ENCODE measurements around the gene ANKRA2. TPM values are rescaled to one million over a fixed set of nuclear protein-coding genes. Genes with fewer than 3 reads are reported as not detected.

Gene ANKRA2
- total and polyA plus RNA-seq, 9 of the 15 experiments (the other 6 are each of a cell fraction or from before 2014, with no cell fraction given) = 7.9 to 28.7 (median 12.8) TPM

DNA sequence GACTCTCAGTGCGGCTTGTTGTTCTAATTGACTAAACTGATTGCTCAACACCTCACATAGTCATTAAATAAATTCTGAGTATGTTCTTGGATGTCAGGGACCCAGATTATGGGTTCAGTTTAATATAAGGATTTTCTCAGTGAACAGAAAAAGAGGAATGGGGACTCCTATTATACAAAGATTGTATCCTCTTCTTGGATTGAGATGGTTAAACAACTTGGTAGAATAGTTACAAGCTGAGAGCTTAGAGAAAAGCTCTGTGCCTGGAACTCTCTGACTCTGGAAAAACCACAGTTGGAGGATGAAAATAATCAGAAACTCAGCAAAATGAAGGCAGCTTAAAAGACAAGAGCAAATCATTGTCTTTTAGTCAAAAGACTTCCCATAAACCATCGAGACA is 30.5 kb downstream of the ANKRA2 start:
- ATAC-seq (no peak), DNase-seq (ENCODE audit: extremely low read depth in 1 of 4, low spot score in 3 of 4) (no peak), FAIRE-seq (no peak)
- Histone ChIP-seq H2AFZ (ENCODE audit: low read depth, low read length) (no peak overlapping the region), H3K4me3 (no peak overlapping the region), H3K4me1 (replicated peaks in 1 of 2; ENCODE audit: control insufficient read depth in 2 of 2, insufficient read depth in 2 of 2, low read length in 2 of 2) (no peaks in the 10 kb centered on the region; a peak in 1 of 5 replicates), H3K9me3 (replicated peaks; ENCODE audit: control insufficient read depth, insufficient read depth, low read depth, low read length) (no peaks in the 10 kb centered on the region), H4K20me1 (replicated peaks; ENCODE audit: control insufficient read depth, insufficient read depth, low read length) (no peaks in the 10 kb centered on the region), H3K9ac (ENCODE audit: insufficient read depth in 1 of 2, low read depth in 2 of 2, low read length in 2 of 2) (no peak overlapping the region), H3K27me3 (ENCODE audit: control insufficient read depth in 2 of 2, insufficient read depth in 2 of 2, low read length in 2 of 2) (peaks cover 12 to 17% of the 10 kb centered on the region in 2 experiments; a peak in 4 of 5 replicates), H3K4me2 (ENCODE audit: insufficient read depth, low read length) (no peak overlapping the region), H3K9me1 (ENCODE audit: control insufficient read depth, insufficient read depth, low read length) (no peaks in the 10 kb centered on the region), H3K36me3 (ENCODE audit: control insufficient read depth, insufficient read depth, low read length) (no peaks in the 10 kb centered on the region), H3K27ac (ENCODE audit: extremely low read depth, low read depth, low read length) (no peak overlapping the region), H3K79me2 (ENCODE audit: control insufficient read depth, insufficient read depth, low read length) (no peaks in the 10 kb centered on the region)
- ChIA-PET CTCF (ENCODE audit: low intra/inter-chr PET ratio) (interaction anchor here (0.8 kb wide), 1 partner anchor 15 kb away, joined by 4 read pairs; no protein-coding TSS in a partner anchor), POLR2A (interaction anchor here (0.7 kb wide), 1 partner anchor 170 kb away, joined by 3 read pairs; no protein-coding TSS in a partner anchor)
- intact Hi-C loops (cut with micrococcal nuclease) (no loop called here), in situ Hi-C loops (cut with MboI) (no loop called here)
- 7% methylated on average over 2 of the region's 2 CpGs for WGBS (ENCODE audit: insufficient coverage, low coverage, missing lambda C conversion rate)
- no TSS peak for BruUV-seq (replicated peaks)
- TF ChIP-seq L3MBTL2 (IDR thresholded peaks at IDR 0.05) = no peak
- TF ChIP-seq, protein P1, sequence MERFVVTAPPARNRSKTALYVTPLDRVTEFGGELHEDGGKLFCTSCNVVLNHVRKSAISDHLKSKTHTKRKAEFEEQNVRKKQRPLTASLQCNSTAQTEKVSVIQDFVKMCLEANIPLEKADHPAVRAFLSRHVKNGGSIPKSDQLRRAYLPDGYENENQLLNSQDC (CRISPR knock-in tag; IDR thresholded peaks at IDR 0.05) = no peak

DNA sequence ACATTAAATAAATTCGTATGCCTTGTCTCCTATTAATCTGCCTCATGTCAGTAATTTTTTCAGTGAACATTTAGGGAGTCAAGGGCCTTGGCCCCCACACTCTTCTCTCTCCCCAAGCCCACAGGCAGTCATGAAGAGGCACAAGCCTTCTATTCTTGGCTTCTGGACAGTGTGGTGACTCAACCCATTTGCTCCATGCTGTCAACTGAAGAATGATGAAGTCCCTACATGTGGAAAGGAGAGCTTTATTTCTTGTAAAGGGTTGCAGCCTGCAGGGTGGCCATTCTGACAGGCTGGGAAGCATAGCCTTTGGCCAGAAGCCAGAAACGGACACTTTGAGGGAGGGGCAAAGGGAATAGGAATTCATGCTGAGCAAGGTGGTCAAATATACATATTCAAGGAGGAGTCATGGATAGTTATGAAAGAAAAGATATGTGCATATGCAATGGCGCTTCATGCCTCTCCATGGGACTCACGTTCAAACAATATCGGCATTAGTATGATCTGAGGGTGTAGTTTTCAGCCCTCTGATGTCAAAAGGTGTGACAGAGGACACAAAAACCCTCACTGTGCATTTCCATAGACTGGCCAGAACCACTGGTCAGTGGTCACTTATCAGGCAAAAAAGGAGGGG is 31.3 kb downstream of the ANKRA2 start:
- ChIA-PET POLR2A (no interaction called here), CTCF (ENCODE audit: low intra/inter-chr PET ratio) (no interaction called here)
- in situ Hi-C loops (cut with MboI) (no loop called here), intact Hi-C loops (cut with micrococcal nuclease) (no loop called here)
- no TSS peak for BruUV-seq (replicated peaks)
- Histone ChIP-seq H3K79me2 (ENCODE audit: control insufficient read depth, insufficient read depth, low read length) (no peaks in the 10 kb centered on the region), H3K4me3 (no peak overlapping the region), H3K27me3 (ENCODE audit: control insufficient read depth in 2 of 2, insufficient read depth in 2 of 2, low read length in 2 of 2) (peaks cover 15 to 17% of the 10 kb centered on the region in 2 experiments; a peak in 4 of 5 replicates), H3K9ac (ENCODE audit: insufficient read depth in 1 of 2, low read depth in 2 of 2, low read length in 2 of 2) (no peak overlapping the region), H3K9me3 (replicated peaks; ENCODE audit: control insufficient read depth, insufficient read depth, low read depth, low read length) (no peaks in the 10 kb centered on the region), H3K4me1 (replicated peaks in 1 of 2; ENCODE audit: control insufficient read depth in 2 of 2, insufficient read depth in 2 of 2, low read length in 2 of 2) (no peaks in the 10 kb centered on the region), H3K9me1 (ENCODE audit: control insufficient read depth, insufficient read depth, low read length) (no peaks in the 10 kb centered on the region), H4K20me1 (replicated peaks; ENCODE audit: control insufficient read depth, insufficient read depth, low read length) (no peaks in the 10 kb centered on the region), H3K36me3 (ENCODE audit: control insufficient read depth, insufficient read depth, low read length) (no peaks in the 10 kb centered on the region), H3K27ac (ENCODE audit: extremely low read depth, low read depth, low read length) (no peak overlapping the region), H2AFZ (ENCODE audit: low read depth, low read length) (no peak overlapping the region), H3K4me2 (ENCODE audit: insufficient read depth, low read length) (no peak overlapping the region)
- ATAC-seq (no peak), DNase-seq (ENCODE audit: extremely low read depth in 1 of 4, low spot score in 3 of 4) (no peak), FAIRE-seq (no peak)
- 3% methylated on average over 5 of the region's 5 CpGs for WGBS (ENCODE audit: insufficient coverage, low coverage, missing lambda C conversion rate)
- TF ChIP-seq CREBBP (IDR thresholded peaks at IDR 0.05; ENCODE audit: low read depth, low read length) = no peak
- peak; percentile 71 for TF ChIP-seq NFIC (IDR thresholded peaks at IDR 0.05)
